Endometrium (tissue), 2 donors: ENCODE results near the gene INPP5D.

Source experiments
- FAIRE-seq: peaks from 2 replicates; lab custom pipeline; 2012; peaks lifted over from hg19 to GRCh38; lab: Jason Lieb, UNC
- donor health status: control.
- donor health status: control.

The INPP5D gene

GRCh38 chr2:233075966-233076339 lies 15.8 kb downstream of the INPP5D start:
- FAIRE-seq: no peak

- no peak for FAIRE-seq
These were observed 16.6 kb downstream of the INPP5D start for GRCh38 chr2:233076749-233077148.

- FAIRE-seq: no peak
These were observed 19.3 kb downstream of the INPP5D start for GRCh38 chr2:233079473-233079877.

GRCh38 chr2:233079953-233080835 lies 20.1 kb downstream of the INPP5D start:
- no peak for FAIRE-seq

DNA sequence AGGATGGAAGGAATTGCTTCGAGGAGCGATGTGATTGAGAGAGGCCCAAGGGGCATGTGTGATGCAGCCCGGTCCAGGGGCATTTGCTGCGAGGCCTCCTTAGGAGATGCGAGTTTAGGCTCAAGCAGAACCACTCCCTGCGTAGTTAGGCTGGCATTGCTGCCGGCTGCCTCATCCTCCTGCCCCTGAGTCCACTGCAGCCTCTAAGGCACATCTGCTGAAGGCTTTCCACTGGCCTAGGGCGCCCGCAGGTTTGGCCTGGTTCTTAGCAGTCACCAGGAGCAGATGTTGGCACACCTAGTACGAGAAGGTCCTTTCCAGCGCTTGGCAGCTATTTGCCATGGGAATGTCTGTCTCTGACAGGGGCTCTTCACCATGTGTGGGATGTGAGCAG lies 20.7 kb downstream of the INPP5D start:
- FAIRE-seq: no peak

- no peak for FAIRE-seq
These were observed 21.1 kb downstream of the INPP5D start for GRCh38 chr2:233081232-233081730.

DNA sequence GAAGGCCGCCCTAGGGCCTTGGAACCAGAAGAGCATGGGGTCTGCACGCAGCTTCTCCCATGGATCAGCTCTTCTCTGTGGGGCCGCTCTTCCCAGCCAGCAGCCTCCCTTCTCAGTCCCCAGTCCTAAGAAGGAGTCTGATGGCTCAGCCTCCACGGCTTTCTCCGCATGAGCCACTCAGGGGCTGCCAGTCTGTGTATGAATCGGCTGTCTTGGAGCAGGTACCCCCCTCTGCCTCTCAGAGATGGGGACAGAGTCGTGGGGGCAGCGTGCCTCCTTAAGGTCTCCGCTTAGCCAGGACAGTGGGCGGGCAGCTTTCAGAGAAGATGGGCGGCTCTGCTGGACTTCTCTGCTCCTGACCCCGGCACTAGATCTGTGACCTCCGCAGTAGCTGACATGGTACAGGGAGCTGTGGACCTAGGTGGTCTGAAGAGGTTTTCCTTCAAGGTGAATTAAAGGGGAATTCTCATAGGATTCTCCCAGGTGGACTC lies 21.6 kb downstream of the INPP5D start:
- FAIRE-seq: no peak

DNA sequence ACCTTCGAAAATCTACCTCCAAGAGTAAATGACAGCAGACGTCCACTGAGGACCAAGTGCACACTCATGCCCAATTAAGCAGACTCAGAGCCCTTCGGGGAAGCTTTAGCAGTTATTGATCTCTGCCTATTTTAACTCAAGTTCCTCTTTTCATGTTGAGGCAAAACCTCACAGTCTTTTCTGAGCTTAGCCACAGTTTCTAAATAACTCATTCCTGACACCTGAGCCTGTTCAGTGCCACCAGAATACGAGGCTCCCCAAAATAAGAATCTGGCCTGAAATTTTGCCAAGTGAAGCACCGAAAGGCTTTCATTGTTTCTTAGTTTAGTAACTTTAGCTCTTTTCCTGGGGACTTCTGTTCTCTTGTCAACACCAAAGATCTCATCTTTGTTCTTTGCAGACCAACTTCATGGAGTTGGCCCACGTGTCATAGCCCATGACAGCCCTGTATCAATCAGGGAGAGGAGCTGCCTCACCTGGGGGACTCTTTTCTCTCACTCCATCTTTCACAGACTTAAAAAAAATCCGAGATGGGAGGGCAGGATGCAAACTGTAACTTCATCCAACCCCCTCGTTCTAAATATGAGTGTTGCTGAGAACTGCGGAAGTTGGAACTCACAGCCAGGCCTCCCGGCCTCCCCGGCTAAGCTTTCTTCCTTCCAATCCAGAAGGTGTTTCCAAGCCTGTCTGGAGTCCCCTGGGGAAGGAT lies 22.2 kb downstream of the INPP5D start:
- FAIRE-seq: no peak

- no peak for FAIRE-seq
These were observed 23.0 kb downstream of the INPP5D start for GRCh38 chr2:233082931-233083755.

GRCh38 chr2:233083782-233084181 lies 23.6 kb downstream of the INPP5D start:
- no peak for FAIRE-seq

DNA sequence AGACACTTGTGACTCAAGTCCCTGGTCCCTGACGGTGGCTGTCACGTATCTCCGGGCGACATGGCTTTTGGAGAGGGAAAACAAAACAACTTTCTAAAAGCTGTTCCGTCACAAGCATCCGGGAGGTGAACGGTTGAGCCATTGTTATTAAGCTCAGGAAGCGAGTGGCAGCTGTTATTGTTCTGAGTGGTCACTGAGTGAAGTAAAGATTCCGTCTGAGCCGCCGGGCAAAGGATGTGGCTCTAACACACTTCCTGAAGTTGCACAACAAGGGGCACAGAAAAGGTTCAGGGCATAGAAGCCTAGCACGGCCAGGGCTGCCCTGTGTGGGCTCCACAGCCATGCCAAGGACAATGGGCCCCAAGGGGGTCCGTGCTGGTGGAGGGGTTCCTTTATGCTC lies 24.3 kb downstream of the INPP5D start:
- FAIRE-seq: no peak

DNA sequence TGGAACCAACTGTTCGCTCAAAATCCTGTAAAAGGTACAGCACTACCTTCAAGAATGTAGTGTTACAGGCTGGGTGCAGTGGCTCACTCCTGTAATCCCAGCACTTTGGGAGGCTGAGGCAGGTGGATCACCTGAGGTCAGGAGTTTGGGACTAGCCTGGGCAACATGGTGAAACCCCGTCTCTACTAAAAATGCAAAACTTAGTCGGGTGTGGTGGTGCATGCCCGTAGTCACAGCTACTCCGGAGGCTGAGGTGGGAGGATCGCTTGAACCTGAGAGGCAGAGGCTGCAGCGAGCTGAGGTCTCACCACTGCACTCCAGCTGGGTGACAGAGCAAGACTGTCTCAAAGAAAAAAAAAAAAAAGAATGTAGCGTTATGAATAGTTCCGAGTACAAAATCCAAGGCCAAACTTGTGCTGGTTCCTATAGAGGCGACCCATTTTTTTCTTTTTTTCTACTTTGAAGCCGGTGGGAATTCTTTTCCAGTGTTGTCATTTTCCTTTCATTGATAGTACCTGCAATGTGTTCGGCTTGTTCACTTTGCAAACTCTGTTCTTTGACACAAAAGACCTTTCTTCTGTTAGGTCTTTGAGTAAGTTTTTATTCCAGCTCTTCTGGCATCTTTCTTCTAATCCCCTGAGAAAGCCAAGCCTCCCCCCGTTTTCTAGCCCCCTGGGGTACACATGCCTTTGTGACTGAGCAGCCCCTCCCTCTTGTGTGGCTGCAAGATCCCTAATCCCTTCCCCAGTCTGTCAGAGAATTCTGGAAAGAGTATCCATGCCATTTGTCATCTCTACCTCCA lies 25.1 kb downstream of the INPP5D start:
- no peak for FAIRE-seq

DNA sequence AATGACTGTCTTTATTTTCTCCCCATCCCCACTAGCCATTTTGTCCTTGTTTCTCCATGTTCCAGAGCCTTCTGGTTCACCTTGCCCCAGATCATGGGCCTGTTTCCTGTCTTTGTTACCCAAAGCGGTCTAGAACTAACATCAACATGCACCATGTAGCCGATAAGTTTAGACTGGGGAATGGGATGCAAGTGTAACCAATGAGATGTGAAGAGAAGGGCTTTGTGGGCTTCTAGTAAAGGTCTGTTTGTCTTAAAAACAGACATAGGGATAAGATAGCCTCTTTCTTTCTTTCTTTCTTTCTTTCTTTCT lies 25.7 kb downstream of the INPP5D start:
- FAIRE-seq: no peak

DNA sequence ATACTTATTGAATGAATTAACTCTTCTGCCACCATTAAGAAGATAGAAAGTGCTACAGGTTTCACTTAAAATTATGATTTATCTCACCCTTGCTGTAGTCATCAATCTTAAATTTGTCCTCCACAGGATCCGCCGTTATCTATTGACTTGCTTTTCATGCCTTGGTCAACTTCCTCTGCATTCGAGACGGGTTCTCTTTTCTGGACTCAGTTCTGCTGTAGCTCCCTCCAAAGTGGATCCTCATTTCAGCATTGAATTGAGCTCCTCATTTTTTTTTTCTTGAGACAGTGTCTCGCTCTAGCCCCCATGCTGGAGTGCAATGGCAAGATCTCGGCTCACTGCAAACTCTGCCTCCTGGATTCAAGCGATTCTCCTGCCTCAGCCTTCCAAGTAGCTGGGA lies 27.6 kb downstream of the INPP5D start:
- FAIRE-seq: no peak

DNA sequence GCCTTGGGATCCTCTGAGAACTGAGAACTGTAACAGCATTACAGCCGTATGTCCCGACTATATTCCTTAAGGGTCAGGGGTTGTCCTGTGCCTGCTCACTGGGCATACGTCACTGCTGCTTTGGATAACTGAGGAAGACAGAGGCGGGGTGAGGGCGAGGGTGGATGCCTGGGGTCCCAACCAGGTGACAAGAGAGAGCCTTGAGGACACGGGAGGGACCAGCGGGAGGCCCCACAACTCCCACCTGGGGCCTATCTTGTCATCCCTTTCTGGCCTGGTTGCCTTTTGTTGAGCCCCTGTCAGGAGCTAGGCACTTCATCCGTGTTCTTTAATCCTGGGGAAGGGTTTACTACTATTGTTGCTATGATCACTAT lies 28.8 kb downstream of the INPP5D start:
- no peak for FAIRE-seq

DNA sequence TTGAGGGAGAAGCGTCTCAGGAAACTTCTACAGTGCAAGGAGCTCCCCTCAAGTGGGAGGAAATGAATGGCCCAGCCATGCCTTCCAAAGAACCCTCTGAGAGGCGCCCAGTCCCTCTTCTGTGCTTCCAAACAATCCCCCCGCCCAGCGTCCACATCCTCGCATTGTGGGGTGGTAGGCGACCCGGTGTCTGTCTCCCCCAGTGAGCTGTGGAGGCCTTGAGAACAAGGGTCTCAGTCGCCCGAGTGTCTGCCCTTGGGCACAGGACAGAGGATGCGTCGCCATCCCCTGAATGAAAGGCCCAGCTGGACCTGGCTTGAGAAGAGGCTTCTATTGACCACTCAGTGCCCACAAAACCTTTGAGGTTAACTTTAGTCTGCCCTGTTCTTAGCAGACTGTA lies 29.7 kb downstream of the INPP5D start:
- FAIRE-seq: no peak

GRCh38 chr2:233090879-233091278 lies 30.7 kb downstream of the INPP5D start:
- no peak for FAIRE-seq

DNA sequence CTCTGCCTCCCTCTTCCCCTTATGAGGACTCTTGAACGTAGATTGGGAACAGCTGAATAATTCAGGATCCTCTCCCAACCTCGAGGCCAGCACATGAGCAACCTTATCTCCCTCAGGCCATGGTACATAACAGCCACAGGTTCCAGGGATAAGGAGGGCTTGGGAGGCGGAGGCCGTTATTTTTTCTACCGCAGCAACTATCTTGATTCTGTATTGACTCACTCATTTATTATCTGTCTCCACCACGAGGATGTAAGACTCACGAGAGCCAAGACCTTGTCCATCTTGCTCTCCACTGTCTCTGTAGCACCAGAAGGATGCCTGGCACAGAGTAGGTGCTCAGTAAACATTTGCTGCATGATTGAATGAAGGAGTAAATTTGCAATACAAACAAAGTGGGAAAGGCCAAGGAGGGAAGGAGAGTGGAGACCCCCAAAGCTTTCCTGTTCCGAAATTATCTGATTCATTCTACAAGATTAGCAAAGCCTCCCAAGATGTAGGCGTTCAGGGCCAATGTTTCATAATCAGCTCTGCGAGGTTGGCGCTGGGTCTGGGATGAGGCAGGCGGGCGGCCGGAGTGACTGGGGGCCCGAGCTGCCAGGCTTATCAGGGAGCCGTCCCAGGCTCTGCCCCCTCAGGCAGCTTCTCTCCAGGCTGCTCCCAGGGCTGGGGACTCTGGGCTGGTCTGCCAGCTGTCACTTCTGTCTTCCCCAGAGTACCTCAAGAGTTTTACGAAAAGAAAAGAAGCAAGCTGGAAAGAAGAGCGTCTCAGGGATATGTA lies 31.6 kb downstream of the INPP5D start:
- no peak for FAIRE-seq

DNA sequence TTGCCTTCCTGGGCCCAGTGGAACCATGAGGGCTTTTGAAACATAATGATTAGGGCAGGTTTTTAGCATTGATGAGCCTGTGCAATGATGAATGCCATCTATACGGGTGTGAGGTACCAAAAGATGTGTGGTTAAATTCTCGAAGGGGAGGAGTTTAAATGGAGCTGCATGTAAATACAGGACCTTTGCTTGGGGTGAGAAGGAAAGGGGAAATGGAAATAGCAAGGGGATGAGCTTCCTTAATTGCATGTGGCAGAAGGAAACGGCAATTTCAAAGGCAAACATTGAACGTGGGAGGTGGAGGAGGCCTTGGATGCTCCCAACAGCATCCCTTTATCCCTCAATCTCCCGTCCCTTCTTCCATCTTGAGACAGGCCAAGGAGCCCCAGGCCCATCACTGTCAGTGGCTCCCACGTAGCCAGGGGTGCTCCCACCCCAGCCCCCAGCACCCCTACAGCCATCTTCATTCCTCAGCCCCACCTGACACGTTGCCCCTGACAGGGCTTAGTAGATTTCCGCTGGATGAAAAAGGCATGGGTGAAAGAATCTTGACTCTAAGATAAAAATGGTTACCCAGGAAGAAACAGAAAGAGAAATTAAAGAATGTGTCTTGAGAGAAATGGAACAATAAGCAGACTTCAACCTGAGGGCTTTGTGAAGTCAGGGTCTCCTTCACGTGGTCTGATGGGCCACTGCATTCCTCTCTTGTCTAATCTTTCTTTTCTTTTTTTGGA lies 32.5 kb downstream of the INPP5D start:
- FAIRE-seq: no peak

DNA sequence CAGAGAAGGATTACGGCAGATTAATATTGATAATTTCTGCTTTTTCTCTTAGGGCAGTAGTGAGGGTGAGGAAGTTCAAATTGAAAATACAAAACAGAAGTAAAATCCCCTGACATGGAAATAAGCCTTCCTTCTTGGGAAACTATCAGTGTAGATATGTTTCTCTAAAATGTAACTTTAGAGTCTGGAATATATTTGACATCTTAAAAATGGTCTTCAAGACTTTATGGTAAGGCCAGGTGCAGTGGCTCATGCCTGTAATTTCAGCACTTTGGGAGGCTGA lies 33.0 kb downstream of the INPP5D start:
- FAIRE-seq: no peak

DNA sequence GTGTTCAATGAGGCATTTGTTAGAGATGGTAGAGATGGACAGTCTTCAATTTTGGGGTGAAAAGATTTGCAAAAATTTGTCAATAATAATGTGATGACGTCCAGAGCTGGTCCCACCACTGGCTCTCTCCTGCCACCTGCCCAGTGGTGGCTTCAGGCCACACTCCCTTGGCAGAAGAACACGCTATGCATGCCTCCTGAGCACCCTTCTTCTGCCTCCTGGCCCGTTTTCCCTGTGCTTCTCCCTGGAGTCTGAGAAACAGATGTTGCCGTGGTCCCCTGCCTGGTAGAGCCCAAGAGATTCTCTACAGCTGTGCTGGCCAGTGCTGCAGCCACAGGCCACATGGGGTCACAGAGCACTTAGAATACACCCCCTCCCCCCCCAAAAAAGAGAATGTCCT lies 33.6 kb downstream of the INPP5D start:
- no peak for FAIRE-seq
